Measurements from ENCODE around the gene KIAA0513. TPM values are rescaled to one million over a fixed set of nuclear protein-coding genes. Genes with fewer than 3 reads are reported as not detected.

Gene KIAA0513
- total and polyA plus RNA-seq, 2 donors (not counting 1 experiment from before 2014, with no cell fraction given) = 1.1 to 2.1 TPM

GRCh38 chr16:85067024-85067423 is 39.4 kb downstream of the KIAA0513 start:
- Histone ChIP-seq H2AFZ (ENCODE audit: insufficient read depth, low read depth, low read length, poor library complexity, severe bottlenecking) (no peak overlapping the region), H3K4me1 (ENCODE audit: control insufficient read depth in 2 of 2, insufficient read depth in 2 of 2, low read length in 2 of 2) (peaks cover 0 to 2% of the 10 kb centered on the region in 2 donors), H3K9ac (ENCODE audit: low read length) (no peak overlapping the region), H3K27me3 (replicated peaks in 1 of 4; ENCODE audit: control extremely low read depth in 1 of 4, control insufficient read depth in 3 of 4, insufficient read depth in 4 of 4, low read length in 3 of 4) (no peaks in the 10 kb centered on the region), H4K20me1 (ENCODE audit: control insufficient read depth, insufficient read depth, low read length, poor library complexity, severe bottlenecking) (no peaks in the 10 kb centered on the region), H3K79me2 (ENCODE audit: control insufficient read depth, insufficient read depth, low read length) (no peaks in the 10 kb centered on the region), H3K4me3 (ENCODE audit: control extremely low read depth in 1 of 5, extremely low read depth in 1 of 5, insufficient read depth in 1 of 5, low read depth in 2 of 5, low read length in 4 of 5) (no peak overlapping the region), H3K27ac (ENCODE audit: low read length in 2 of 2) (no peak overlapping the region), H3K9me3 (ENCODE audit: control extremely low read depth in 1 of 3, control insufficient read depth in 2 of 3, insufficient read depth in 1 of 3, low read length in 2 of 3) (no peaks in the 10 kb centered on the region), H3K36me3 (replicated peaks in 1 of 2; ENCODE audit: control extremely low read depth in 1 of 2, control insufficient read depth in 1 of 2, extremely low read depth in 1 of 2, insufficient read depth in 2 of 2, low read length in 1 of 2) (no peaks in the 10 kb centered on the region), H3K4me2 (replicated peaks; ENCODE audit: low read depth, low read length, poor library complexity, severe bottlenecking) (no peak overlapping the region)
- DNase-seq (no peak), ATAC-seq (ENCODE audit: low read depth) (no peak)
- ChIA-PET CTCF (interaction anchor here (1.4 kb wide), 1 partner anchor 116 kb away, joined by 3 read pairs; no protein-coding TSS in a partner anchor), POLR2A (no interaction called here)
- H3K27me3 Mint-ChIP-seq = peaks cover 13% of the 10 kb centered on the region
- no peaks in the 10 kb centered on the region for H3K9me3 Mint-ChIP-seq (ENCODE audit: insufficient read depth)
- TF ChIP-seq EZH2 (IDR thresholded peaks at IDR 0.05; ENCODE audit: borderline replicate concordance, insufficient read depth, low read depth, low read length, poor library complexity, severe bottlenecking) = no peak
- no peak for TF ChIP-seq CTCF (IDR thresholded peaks at IDR 0.05)
- intact Hi-C loops (cut with micrococcal nuclease) = no loop called here
- no peak overlapping the region for H3K4me3 Mint-ChIP-seq
- H3K27ac Mint-ChIP-seq = no peak overlapping the region
- H3K4me1 Mint-ChIP-seq = peaks cover 3% of the 10 kb centered on the region
- WGBS (ENCODE audit: insufficient coverage) = 94% methylated on average over 15 of the region's 18 CpGs

GRCh38 chr16:85067426-85067825 is 39.8 kb downstream of the KIAA0513 start:
- ChIA-PET POLR2A (no interaction called here), CTCF (interaction anchor here (0.6 to 1.4 kb wide), 2 partner anchors 96 to 116 kb away, joined by 3 read pairs; no protein-coding TSS in a partner anchor)
- Histone ChIP-seq H3K4me1 (ENCODE audit: control insufficient read depth in 2 of 2, insufficient read depth in 2 of 2, low read length in 2 of 2) (no peaks in the 10 kb centered on the region), H3K79me2 (ENCODE audit: control insufficient read depth, insufficient read depth, low read length) (no peaks in the 10 kb centered on the region), H2AFZ (ENCODE audit: insufficient read depth, low read depth, low read length, poor library complexity, severe bottlenecking) (no peak overlapping the region), H3K36me3 (replicated peaks in 1 of 2; ENCODE audit: control extremely low read depth in 1 of 2, control insufficient read depth in 1 of 2, extremely low read depth in 1 of 2, insufficient read depth in 2 of 2, low read length in 1 of 2) (no peaks in the 10 kb centered on the region), H3K9me3 (ENCODE audit: control extremely low read depth in 1 of 3, control insufficient read depth in 2 of 3, insufficient read depth in 1 of 3, low read length in 2 of 3) (no peaks in the 10 kb centered on the region), H3K4me2 (replicated peaks; ENCODE audit: low read depth, low read length, poor library complexity, severe bottlenecking) (no peak overlapping the region), H3K9ac (ENCODE audit: low read length) (no peak overlapping the region), H3K4me3 (ENCODE audit: control extremely low read depth in 1 of 5, extremely low read depth in 1 of 5, insufficient read depth in 1 of 5, low read depth in 2 of 5, low read length in 4 of 5) (no peak overlapping the region), H3K27ac (ENCODE audit: low read length in 2 of 2) (no peak overlapping the region), H4K20me1 (ENCODE audit: control insufficient read depth, insufficient read depth, low read length, poor library complexity, severe bottlenecking) (no peaks in the 10 kb centered on the region), H3K27me3 (replicated peaks in 1 of 4; ENCODE audit: control extremely low read depth in 1 of 4, control insufficient read depth in 3 of 4, insufficient read depth in 4 of 4, low read length in 3 of 4) (no peaks in the 10 kb centered on the region)
- DNase-seq = no peak
- TF ChIP-seq CTCF (IDR thresholded peaks at IDR 0.05) (no peak), EZH2 (IDR thresholded peaks at IDR 0.05; ENCODE audit: borderline replicate concordance, insufficient read depth, low read depth, low read length, poor library complexity, severe bottlenecking) (no peak)
- Mint-ChIP-seq H3K27ac (no peak overlapping the region), H3K4me3 (no peak overlapping the region), H3K4me1 (peaks cover 2% of the 10 kb centered on the region), H3K27me3 (peaks cover 11% of the 10 kb centered on the region), H3K9me3 (ENCODE audit: insufficient read depth) (no peaks in the 10 kb centered on the region)
- WGBS (ENCODE audit: insufficient coverage) = 54% methylated on average over 5 of the region's 8 CpGs
- ATAC-seq (ENCODE audit: low read depth) = no peak
- intact Hi-C loops (cut with micrococcal nuclease) = no loop called here
